GM18868 (cell line): ENCODE data around the gene CCDC17.
"Not testable (repeated sequence)": the region's sequence is repeated elsewhere in the genome, so short reads cannot be mapped to it uniquely, and the experiment has no call there.

ENCODE experiments used
- ATAC-seq: cut with Tn5 transposase; IDR thresholded peaks from one replicate; pipeline ENCODE4 v1.9.1; 2021; ENCODE audit warnings: mild to moderate bottlenecking, moderate library complexity; ENCODE audit not compliant: unreplicated experiment

The CCDC17 gene

DNA sequence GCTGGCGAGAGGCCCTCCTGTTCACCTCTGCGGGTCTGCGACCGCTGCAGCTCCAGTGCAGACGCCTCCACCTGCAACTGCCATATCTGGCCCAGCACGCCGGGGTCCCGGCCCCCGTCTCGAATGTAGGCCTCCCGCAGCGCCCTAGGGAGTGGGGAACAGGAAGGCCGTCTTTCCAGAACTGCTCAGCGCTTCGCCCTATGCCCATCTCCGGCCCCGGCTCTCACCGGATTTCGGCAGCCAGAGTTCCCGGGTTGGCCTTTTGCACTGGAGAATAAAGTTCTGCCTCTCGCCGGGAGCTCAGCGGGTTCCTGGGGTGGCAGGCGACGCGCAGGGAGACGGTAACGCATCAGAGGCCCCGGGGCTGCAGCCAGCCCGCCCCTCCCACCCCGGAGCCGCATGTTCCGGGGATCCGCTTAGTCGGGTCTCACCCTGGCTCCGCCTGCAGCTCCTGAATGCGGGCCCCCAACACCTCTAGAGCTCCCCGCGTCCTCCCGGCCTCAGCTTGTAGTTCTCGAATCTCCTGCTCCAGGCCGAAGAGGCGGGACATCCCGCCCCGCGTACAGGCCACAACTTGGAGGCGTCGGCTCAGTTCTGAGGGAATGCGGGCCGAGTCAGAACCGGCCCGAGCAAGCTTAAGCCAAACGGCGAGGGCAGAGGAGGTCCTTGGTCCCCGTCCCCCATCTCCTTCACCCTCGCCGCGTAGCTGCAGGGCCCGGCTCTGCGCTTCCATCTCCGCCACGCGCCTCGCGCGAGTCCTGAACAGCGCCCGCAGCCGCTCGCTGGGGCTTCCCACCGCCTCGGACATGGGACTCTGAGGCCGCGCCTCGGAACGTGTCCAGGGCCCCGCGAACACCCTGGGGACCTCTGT, 1.1 kb downstream of the CCDC17 start:
- no peak for ATAC-seq

DNA sequence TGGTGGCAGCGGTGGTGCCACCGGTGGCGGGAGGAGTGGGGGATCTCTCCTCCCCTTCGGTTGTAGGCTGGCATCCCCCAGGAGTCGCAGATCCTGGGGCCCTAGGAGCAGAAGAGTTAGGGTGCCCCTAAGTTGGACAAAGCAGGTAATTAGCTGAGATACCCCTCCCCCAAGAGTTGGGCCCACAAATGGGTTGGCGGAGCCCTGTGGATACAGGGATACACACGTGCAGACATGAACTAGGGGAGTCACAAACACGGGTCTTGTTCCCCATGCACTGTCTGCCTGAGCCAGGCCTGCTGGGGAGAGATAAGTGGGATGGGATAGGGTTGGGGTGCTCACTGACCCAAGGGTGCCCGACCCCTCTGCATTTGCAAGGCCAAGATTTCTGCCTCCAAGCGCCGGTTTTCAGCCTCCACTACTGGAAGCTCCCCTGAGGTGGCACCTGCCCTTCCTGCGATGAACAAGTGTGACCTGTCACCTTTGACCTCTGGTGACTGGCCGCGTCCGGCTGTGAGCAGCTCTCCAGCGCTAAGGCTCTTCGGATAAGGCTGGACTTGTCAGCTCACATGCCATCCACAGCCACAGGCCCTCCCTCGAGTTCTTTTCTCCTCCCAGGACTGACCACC, 1.8 kb downstream of the CCDC17 start:
- no peak for ATAC-seq

DNA sequence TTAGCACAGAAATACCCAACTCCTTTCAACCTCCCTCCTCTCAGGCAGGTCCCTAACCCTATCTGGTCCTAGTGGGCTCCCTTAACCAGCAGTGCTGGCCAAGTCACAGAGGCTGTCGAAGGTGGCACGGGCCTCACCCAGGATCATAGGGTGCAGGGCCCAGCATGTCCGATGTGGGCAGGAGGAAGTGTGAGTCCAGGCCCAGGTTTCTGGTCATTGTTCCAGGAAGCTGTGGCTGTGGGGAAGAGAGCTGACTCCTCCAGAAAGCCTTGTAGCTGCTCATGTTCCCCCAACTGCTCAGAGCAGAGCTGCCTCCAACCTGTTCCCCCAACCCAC, 2.4 kb downstream of the CCDC17 start:
- no peak for ATAC-seq

DNA sequence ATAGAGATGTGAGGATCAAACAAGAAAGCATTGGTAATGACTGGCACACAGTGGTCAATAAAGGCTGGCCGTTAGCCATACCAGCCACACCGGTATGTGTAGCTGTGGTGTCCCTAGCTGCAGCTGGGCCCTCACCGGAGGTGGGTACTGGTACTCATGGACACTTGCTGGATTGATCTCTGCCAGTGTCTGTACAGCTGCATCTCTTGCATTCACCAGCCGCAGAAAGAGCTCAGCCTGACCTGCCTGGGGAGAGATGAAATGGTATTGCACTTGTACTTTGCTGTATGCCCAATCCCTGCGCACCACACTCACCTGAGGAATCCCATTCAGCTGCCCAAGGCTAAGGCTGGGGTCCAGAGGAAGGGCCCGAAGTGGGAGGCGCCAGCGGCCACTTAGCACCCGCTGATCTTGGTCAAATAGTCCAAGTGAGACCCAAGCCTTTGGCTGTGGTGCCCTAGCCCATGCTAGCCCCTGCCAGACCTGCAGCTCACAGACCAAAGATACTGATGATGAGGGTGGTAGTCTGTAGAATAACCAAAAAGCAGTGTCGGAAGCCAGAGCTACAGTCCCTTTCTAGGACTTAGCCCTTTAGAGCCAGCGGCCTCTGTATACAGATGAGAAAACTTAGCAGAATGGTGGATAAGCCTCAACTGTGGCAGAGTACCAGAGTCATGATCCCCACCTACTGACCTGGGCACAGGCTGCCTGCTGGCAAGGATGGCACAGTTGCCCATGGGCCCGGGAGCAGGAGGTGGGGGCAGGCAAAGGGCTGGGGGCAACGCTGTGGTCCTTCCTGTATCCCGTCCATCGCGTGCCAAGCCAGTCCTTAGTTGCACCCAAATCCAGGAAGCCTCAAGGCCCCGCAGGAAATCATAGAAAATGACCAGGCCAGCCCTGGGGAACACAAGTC, 3.0 kb downstream of the CCDC17 start:
- ATAC-seq, result no peak

DNA sequence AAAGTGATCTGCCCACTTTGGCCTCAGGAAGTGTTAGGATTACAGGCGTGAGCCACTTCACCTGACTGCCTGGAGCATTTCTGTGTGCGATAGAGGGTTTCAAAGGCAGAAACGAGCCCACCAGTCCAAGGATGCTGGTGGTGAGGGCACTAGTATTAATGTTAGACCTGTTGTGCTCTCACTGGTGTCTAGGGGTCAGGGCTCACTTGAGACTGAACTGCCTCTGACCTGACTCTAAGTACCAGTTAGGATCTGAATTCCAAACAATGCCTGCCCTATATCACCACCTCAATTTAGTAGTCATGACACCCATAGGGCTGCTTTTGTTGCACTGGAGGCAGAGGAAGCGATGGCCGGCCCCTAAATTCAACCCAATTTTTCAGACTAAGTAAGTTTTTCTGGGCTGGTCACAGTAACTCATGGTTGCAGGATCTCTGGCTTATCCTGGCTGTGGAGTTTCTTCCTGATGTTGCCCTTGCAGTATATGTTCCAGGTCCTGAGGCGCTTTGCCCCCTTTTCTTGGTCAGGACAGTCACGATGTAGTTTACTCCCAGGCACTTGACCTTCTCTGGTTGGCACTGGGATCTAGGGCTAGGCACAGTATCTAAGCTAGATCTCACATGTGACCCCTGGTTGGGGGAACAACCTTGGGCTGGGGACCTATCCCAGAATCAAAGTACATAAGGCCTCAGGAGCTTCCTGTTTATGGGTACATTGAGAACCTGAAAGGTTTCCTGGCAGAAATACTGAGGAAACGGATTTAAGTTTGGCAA, 4.5 kb downstream of the CCDC17 start:
- no peak for ATAC-seq

DNA sequence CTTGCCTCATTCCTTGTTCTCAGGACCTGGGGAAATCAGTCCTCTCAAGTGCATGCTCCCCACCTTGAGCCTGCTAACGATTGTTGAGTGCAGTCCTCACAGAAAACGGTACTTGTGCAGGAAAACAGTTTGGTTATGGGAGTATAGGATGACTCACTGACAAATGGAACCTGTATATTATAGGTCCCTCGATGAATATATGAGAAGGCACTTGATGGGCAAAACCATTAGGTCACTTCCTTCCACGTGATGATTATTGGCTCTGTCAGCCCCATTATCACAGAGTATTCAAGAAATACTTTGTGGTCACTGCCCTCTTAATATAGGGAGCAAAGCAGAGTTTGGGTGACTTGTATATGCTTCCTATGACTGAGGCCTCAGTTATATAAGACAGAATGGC, 6.2 kb downstream of the CCDC17 start:
- no peak for ATAC-seq

DNA sequence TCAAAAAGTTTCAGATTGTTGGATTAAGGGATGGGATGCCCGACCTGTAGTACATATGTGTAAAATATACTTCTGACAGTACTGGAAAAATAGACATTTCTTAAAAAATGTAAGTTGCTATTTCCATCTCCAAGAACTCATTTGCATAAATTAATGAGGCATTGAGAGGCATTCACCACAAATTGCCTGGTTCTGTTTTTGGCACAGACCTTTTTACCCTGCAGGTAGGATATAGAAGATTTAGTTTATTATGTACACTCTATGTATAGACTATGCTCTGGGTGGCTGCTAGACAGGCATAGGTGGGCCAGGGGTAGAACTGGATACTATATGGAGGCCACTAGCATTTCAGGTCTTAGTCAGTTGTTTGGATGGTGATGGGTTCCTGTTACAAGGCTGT, 8.0 kb downstream of the CCDC17 start:
- no peak for ATAC-seq

DNA sequence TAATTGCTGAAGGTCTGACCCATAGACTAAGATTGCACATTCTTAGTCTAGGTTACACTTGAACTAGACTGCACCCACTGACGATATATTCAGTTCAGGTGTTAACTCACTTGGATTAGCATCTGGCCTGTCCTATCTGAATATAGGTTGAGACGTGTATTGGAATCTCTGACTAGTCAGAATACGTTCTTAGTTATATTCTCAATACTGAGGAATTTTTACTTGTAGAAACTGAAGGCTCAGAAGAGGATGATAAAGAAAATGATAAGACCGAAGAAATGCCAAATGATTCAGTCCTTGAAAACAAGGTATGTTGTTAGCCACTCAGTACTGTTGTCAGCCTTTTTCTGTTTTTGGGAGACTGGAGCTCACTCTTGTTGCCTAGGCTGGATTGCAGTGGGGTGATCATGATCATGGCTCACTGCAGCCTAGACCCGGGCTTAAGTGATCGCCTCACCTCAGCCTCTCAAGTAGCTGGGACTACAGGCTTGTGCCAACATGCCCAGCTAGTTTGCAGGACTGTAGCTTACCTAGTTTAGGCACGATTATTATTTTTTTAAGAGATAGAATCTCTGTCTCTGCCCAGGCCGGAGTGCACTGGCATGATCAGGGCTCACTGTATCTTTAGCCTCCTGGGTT, 10.8 kb downstream of the CCDC17 start:
- no peak for ATAC-seq

DNA sequence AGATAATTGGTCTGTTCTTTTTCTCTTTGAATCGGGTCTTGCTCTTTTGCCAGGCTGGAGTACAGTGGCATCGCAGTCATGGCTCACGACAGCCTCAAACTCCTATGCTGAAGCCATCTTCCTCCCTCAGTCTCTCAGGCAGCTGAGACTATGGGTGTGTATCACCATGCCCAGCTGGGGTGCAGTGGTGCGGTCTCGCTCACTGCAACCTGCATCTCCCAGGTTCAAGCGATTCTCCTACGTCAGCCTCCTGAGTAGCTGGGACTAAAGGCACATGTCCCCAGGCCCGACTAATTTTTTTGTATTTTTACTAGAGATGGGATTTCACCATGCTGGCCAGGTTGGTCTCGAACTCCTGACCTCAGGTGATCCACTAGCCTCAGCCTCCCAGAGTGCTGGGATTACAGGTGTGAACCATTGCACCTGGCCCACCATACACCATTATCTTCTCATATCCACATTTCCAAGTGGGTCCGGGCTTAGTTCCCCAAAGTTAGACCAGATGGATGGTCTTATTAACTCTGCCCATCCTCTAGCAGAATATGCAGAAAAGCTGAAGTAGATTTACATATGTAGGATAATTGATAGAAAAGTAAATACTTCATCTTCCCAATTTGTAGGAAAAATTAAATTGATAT, 13.1 kb downstream of the CCDC17 start:
- ATAC-seq, result no peak

DNA sequence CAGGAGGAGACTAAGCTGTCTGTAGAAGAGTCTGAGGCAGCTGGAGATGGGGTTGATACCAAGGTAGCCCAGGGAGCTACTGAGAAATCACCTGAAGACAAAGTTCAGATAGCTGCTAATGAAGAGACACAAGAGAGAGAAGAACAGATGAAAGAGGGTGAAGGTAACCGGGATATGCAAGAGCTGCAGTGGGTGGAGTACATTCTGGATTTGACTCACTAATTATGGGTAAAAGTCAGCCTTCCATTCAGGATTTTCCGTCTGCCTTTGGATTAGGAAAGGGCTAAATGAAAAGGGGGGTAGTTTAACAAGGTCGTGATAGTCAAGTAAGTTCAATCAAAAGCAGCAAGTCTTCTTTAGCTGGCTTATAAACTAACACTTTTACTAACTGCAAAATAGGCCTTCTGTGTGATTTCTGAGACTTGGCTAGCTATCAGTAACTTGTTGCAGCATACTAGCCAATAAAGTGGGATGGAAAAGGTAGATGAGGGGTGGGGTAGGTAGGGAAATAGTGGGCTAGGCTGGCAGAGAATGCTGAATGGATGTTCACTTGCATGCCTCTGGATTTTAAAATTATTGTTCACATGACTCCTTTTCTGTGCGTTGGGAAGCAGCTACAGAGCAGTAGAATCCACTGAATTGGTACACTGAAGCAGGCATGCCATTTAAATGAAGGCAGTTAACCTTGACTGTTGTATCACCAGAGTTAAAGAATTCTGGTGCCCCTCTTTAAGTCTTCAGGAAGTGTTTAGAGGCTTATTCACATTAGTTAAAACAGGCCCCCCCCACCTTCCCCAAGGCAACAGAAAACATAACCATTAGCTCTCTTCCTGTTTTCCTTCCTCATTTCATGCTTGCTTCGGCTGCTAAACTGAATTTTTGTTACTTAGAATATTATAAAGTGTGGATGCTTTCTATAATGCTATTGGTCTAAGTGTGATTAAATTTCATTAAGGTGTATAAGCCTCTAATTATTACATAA, 15.4 kb downstream of the CCDC17 start:
- no peak for ATAC-seq

DNA sequence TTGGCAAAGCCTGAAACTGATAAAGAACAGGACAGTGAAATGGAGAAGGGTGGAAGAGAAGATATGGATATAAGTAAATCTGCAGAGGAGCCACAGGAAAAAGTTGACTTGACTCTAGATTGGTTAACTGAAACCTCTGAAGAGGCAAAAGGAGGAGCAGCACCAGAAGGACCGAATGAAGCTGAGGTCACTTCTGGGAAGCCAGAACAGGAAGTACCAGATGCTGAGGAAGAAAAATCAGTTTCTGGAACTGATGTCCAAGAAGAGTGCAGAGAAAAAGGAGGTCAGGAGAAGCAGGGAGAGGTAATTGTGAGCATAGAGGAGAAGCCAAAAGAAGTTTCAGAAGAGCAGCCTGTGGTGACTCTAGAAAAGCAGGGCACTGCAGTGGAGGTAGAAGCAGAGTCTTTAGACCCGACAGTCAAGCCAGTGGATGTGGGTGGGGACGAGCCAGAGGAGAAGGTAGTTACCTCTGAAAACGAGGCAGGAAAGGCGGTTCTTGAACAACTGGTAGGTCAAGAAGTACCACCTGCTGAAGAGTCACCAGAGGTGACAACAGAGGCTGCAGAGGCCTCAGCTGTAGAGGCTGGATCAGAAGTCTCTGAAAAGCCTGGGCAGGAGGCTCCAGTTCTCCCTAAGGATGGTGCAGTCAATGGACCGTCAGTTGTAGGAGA, 16.3 kb downstream of the CCDC17 start:
- ATAC-seq, result no peak

DNA sequence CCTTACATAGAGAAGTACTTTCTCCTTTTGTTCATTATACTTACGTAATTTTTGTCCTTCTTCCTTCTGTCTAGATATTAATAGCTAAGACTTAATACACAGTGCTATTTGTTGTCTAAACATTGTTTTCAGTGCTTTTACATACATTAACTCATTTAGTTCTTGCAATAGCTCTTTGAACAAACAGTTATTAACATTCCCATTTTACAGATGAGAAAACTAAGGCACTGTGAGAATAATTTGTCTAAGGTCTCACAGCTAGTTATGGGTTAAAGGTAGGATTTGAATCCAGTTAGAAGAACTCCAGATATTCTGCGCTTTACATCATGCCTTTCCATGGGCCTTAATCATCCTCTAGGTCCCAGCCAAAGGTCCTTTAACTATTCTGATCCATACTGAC, 19.6 kb downstream of the CCDC17 start:
- no peak for ATAC-seq

DNA sequence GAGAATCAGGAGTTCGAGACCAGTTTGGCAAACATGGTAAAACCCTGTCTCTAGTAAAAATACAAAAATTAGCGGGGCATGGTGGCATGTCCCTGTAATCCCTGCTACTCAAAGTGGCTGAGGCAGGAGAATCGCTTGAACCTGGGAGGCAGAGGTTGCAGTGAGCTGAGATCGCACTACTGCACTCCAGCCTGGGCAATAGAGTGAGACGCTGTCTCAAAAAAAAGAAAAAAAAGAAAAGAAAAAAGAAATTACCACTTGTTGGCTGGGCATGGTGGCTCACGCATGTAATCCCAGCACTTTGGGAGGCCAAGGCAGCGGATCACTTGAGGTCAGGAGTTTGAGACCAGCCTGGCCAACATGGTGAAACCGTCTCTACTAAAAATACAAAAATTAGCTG, 27.1 kb downstream of the CCDC17 start:
- ATAC-seq, result not testable (repeated sequence)

DNA sequence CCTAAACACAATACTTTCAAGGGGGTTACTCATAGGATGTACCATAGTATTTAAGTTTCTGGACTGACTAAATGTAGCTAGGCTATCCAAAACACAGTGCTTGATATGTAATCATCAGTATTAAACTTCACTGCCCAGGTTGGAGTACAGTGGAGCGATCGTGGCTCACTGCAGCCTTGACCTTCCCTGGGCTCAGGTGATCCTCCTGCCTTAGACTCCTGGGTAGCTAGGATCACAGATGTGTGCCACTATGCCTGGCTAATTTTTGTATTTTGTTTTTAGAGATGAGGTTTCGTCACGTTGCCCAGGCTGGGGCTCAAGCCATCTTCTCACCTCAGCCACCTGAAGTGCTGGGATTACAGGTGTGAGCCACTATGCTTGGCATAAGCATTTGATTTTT, 29.4 kb downstream of the CCDC17 start:
- ATAC-seq, result no peak

DNA sequence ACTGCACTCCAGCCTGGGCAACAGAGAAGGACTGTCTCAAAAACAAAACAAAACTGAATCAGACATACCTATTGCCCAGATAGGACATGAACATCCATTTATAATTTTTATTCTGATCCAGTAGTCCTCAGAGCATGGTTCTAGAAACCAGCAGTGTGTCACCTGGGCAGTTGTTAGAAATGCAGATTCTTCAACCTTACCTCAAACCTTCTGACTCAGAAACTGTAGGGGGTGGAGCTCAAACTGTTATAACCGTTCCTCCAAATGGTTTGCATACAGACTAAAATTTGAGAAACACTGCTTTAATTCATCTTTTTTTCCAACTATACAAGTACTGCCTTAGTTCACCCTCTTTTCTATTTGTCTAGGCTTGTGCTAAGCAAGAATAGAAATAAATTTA, 34.0 kb downstream of the CCDC17 start:
- no peak for ATAC-seq

DNA sequence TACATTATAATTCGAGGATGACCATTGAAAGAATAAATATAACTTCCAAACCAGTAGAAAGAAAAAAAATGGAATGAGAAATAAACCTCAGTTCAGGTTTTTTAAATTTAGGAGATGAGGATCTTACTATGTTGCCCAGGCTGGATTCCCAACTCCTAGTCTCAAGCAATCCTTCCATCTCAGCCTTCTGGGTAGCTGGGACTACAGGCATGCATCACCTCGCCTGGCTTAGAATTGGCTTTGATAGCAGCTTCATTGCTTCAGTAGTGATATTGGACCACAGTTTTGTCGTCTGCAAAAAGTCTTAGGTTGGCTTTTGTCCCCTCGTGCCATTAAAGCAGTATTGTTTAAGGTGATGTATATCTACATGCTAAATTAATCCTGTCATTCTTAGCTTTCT, 37.1 kb downstream of the CCDC17 start:
- ATAC-seq, result no peak

DNA sequence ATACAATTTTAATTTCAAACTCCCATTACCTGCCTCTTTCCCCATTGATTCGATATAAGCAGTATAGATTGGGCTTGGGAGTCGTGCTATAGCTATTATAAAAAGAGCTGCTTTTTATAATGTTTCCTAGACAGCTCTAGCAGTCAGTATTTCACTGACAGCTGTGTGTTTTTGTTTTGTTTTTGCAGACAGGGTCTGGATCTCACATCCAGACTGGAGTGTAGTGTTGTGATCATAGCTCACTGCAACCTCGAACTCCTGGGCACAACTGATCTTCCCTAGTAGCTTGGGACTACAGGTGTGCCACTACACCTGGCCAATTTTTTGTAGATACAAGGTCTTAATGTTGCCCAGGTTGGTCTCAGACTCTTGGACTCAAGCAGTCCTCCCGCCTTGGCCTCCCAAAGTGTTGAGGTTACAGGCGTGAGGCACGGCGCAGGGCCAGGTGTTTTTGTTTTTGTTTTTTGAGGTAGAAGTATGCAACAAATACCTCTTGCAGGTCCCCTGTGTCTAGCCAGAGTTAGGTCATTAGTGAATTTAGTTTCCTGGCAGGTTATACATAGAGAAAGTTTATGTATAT, 38.3 kb downstream of the CCDC17 start:
- ATAC-seq, result no peak

DNA sequence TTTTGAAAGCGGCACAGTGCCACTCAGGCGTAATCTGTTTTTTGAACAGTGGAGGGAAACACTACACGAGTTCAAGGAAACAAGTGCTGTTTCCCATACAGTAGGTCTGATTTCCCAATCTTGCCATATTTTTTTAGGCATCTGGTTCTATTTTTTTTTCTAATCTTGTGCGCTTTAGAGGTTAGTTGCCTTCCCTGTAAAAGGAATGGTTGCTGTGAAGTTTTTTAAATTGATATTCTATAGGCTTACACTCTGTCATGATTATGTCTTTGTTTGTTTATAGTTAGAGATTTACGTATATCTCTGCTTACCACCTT, 38.8 kb downstream of the CCDC17 start:
- ATAC-seq, result no peak
